HG02678 (cell line): ENCODE results near the gene RASGRP4.
"Not testable (repeated sequence)": the region's sequence is repeated elsewhere in the genome, so short reads cannot be mapped to it uniquely, and the experiment has no call there.

Experiments used
- ATAC-seq: cut with Tn5 transposase; IDR thresholded peaks from one replicate; pipeline ENCODE4 v1.9.1; 2021; ENCODE audit warnings: mild to moderate bottlenecking, moderate library complexity; ENCODE audit not compliant: unreplicated experiment

RASGRP4 gene

GRCh38 chr19:38448225-38448624, 22.2 kb upstream of the RASGRP4 start:
- no peak for ATAC-seq

DNA sequence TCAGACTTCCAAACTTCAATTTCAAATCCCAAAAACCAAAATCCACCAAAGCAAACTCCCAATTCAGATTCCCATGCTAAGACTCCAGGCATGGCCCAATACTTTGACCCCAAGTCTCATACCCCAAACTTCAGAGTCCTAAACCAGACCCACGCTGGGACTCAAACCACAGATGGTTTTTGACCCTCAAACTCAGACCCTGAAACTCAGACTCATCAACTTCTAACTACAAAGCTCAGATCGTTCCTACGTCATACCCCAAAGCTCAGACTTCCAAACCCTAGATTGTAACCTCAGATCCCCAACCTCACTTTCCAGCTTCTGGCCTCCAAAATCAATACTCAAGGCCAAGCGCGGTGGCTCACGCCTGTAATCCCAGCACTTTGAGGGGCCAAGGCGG, 19.3 kb upstream of the RASGRP4 start:
- ATAC-seq, result no peak

DNA sequence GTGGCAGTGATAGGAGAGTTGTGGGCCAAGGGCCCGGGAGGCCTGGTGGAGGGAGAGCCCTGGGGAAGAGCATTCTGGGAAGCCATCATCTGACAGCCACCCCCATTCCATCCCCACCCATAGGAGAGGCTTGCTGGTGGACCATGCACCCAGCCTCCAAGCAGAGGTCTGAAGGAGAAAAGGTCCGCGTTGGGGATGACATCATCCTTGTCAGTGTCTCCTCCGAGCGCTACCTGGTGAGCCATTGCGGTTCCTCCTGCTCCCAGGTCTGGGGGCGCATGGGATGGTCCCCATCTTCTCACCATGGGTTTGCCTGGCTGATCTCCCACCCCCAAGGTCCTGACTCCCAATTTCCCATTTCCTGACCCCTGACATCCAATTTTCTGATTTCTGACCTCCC, 18.0 kb upstream of the RASGRP4 start:
- no peak for ATAC-seq

GRCh38 chr19:38443458-38443999, 17.5 kb upstream of the RASGRP4 start:
- ATAC-seq, result no peak

DNA sequence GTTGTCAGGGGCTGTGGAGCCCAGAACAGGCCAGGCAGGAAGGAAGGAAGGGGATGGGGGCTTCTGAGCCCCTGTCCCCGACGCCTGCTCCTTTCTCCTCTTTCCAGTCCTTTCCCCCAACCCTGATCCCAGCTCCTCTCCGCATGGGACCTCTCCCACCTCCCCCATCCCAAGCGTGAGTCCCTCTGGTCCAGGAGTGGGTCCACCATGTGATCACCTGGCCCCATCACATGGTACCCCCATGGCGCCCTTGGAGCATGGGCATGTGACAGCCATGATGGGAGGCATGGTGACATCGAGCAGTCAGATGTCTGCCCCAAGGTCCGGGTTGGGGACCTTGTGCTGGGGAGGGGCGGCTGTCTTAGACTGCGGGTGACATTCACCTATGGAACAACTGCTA, 16.7 kb upstream of the RASGRP4 start:
- no peak for ATAC-seq

GRCh38 chr19:38441657-38442348, 15.8 kb upstream of the RASGRP4 start:
- no peak for ATAC-seq

- no peak for ATAC-seq
Observed at GRCh38 chr19:38440592-38440991, 14.6 kb upstream of the RASGRP4 start.

DNA sequence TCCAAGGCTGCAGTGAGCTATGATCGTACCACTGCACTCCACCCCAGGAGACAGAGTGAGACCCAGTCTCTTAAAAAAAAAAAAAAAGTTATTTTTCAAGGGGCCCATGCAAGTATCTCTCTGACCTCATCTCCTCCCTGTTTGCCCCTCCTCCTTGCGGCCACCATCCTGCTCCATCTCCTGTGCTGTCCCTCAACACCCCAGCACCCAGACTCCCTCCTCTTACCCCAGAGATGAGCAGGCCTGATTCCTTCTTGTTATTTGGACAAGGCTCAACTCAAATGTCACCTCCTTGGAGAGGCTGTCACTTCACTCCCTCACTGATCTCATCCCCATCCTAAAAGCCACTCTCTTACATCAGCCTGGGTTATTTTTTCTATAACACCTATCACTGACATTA, 11.9 kb upstream of the RASGRP4 start:
- ATAC-seq, result no peak

DNA sequence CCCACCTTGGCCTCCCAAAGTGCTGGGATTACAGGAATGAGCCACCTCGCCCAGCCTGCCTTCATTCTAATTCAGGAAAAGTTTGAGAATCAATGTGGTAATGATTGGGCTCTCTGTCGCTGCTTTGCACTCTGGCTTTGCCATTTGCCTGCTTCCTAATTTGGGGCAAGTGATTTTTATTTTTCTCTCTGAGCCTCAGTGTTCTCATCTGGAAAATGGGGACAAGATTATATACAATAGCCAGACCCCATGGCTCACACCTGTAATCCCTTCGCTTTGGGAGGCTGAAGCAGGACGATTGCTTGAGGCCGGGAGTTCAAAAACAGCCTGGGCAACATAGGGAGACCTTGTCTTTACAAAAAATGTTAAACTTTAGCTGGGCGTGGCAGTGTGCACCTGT, 11.3 kb upstream of the RASGRP4 start:
- ATAC-seq, result no peak

GRCh38 chr19:38434549-38435051, 8.6 kb upstream of the RASGRP4 start:
- ATAC-seq, result no peak

- no peak for ATAC-seq
Observed at GRCh38 chr19:38433268-38433733, 7.3 kb upstream of the RASGRP4 start, which contains the start of gene RYR1. Gene RYR1 (plus strand): TSS chr19:38433691. CDS start chr19:38433830, 139 bp downstream.

GRCh38 chr19:38430931-38431330, 4.9 kb upstream of the RASGRP4 start:
- ATAC-seq, result no peak

DNA sequence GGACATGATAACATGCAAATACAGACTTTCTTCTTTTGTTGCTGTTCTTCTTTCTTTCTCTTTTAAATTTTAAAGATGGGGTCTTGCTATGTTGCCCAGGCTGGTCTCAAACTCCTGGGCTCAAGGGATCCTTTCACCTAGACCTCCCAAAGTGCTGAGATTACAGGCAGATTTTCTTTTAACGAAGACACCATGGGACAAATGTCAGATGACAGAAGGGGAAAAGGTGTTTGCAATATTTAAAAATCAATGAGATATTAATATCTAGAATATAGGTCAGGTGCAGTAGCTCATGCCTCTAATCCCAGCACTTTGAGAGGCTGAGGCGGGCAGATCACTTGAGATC, 3.8 kb upstream of the RASGRP4 start:
- no peak for ATAC-seq

GRCh38 chr19:38429055-38429810, 3.2 kb upstream of the RASGRP4 start:
- ATAC-seq, result no peak

GRCh38 chr19:38427035-38427677, 1.1 kb upstream of the RASGRP4 start:
- not testable (repeated sequence) for ATAC-seq

- ATAC-seq, result no peak
Observed at GRCh38 chr19:38425222-38425809, 703 bp downstream of the RASGRP4 start.

DNA sequence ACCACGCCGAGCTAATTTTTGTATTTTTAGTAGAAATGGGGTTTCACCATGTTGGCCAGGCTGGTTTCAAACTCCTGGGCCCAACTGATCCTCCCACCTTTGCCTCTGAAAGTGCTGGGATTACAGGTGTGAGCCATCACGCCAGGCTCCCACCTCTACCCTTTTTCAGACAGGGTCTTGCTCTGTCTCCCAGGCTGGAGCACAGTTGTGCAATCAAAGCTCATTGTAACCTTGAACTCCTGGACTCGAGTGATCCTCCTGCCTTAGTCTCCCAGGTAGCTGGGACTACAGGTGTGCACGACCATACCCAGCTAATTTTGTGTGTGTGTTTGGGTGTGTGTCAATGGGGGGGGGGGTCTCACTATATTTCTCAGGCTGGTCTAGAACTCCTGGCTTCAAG, 1.7 kb downstream of the RASGRP4 start:
- no peak for ATAC-seq

DNA sequence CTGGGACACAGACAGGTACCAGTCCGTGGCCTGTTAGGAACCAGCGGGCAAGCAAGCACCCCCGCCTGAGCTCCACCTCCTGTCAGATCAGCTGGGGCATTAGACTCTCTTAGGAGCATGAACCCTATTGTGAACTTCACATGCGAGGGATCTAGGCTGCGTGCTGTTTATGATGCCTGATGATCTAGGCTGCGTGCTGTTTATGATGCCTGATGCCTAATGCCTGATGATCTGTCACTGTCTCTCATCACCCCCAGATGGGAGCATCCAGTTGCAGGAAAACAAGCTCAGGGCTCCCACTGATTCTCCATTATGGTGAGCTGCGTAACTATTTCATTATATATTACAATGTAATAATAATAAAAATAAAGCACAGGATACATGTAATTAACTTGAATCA, 3.6 kb downstream of the RASGRP4 start:
- ATAC-seq, result no peak

DNA sequence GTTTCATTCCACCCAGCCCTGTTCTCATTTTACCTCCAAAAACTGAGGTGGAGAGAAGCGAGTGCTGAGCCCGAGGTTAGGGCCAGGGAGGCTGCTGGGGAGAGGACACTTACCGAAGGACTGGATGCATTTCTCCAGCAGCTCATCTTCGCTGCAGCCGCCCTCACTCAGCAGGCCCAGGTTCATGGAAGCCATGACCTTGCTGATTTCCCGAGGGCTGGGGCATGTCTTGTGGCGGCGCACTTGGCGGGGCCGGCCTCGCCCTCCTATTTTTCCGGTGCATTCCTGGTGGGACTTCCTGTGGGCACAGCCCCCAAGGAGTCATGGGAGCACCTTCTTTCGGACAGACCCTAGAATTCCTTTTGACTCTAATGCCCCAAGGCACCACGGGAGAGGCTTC, 4.2 kb downstream of the RASGRP4 start:
- no peak for ATAC-seq

DNA sequence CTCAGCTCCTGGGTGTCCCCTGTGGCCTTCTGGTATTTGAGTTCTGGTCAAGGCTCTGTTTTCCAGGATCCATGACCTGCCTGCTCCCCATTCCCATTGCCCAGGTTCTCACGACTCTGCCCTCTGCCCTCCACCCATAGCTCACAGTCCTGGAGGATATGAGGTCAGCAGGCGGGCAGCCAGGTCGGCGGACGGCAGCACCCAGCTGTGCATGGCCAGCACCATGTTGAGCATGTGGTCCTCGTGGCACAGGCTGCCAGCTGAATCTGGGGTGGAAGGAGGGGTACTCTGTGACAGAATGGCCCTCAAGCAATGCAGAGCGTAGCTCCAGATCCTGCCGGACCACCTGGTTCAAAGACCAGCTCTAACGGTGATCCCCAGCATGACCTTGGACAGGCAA, 5.1 kb downstream of the RASGRP4 start:
- no peak for ATAC-seq
